ENCODE data around the gene CACTIN.

Gene CACTIN

DNA sequence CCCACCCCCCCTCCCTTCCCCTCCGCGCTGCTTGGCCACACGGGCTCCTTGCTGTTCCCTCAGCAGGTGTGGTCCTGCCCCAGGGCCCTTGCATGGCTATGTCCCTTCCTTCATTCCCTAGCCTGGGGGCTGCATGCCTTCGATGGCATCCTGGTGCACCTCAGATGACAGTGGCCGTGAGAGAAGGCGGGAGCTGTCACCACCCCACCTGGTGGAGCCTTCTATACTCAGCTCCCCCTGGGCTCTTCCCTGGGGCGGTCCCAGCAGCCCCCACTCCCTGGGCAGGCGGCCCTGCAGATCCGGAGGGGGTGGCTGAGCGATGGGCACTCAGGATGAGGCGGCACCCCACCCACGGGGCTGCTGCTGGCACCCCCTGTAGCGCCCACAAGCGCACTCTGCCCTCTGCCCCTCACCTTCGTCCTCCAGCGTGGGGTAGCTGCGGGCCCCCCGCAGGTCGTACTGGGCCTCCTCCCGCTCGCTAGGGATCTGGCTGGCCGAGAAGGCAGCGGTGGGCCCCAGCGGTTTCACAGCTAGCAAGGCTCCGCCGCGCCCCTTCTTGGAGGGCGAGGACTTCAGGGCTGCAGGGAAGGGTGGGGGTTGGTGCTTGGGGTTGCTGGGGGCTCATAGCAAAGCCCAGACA lies 17.2 kb upstream of the CACTIN start:
- Mint-ChIP-seq H3K36me3 (ENCODE audit: low read depth) (peaks cover 8% of the 10 kb centered on the region), H3K4me1 (ENCODE audit: low read depth) (no peaks in the 10 kb centered on the region), H3K4me3 (no peak overlapping the region), H3K9me3 (no peaks in the 10 kb centered on the region), H3K27ac (no peak overlapping the region), H3K27me3 (no peaks in the 10 kb centered on the region)

DNA sequence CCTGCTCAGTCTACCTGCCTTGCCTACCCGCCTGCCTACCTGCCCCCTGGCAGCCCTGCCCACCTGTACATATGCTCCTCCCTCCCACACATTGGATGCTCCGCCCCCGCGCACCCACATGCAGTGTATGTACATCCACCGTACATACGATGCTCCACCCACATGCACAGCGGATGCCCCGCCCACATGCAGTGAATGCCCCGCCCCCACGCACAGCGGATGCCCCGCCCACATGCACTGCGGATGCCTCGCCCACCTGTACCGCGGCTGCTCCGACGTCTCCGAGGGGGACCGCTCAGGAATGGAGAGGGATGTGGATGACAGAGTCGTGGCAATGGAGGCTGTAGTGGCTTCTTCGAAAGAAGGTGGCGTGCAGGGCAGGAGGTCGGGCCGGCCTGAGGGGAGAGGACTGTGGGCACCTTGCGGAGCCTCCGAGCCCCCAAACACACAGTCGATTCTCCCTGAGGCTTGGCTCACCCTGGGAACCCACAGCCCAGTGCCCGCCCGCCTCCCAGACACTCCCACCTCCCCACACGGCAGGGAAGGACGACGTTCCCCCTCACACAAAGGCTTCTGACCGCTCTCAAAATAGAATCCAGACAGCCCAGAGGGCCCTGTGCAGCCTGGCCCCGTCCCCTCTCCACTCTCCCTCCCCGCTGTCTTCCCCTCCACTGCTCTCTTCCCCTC lies 16.5 kb upstream of the CACTIN start:
- H3K4me3 Mint-ChIP-seq, result no peak overlapping the region
- peaks cover 13% of the 10 kb centered on the region for H3K36me3 Mint-ChIP-seq (ENCODE audit: low read depth)
- H3K4me1 Mint-ChIP-seq (ENCODE audit: low read depth), result no peaks in the 10 kb centered on the region
- no peaks in the 10 kb centered on the region for H3K27me3 Mint-ChIP-seq
- no peak overlapping the region for H3K27ac Mint-ChIP-seq
- no peaks in the 10 kb centered on the region for H3K9me3 Mint-ChIP-seq

DNA sequence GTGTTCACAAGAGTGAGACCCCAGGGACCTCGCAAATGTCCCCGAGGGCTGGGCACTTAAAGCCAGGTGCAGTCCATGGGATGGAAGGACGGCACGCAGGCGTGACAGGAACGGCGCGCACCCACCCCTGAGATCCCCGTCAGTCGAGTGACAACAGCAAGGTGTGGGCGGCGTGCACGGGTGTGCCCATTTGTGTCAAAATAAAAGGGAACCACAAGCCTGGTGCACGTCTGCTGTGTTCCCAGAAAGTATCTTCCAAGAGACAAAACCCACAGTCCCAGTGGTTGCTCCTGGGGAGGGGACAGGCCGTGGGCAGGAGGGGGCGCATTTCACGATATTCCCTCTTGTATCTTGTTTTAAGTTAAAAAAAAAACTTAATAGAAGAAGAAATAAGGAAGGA lies 15.7 kb upstream of the CACTIN start:
- no peak overlapping the region for H3K4me3 Mint-ChIP-seq
- no peak overlapping the region for H3K27ac Mint-ChIP-seq
- H3K36me3 Mint-ChIP-seq (ENCODE audit: low read depth), result peaks cover 13% of the 10 kb centered on the region

DNA sequence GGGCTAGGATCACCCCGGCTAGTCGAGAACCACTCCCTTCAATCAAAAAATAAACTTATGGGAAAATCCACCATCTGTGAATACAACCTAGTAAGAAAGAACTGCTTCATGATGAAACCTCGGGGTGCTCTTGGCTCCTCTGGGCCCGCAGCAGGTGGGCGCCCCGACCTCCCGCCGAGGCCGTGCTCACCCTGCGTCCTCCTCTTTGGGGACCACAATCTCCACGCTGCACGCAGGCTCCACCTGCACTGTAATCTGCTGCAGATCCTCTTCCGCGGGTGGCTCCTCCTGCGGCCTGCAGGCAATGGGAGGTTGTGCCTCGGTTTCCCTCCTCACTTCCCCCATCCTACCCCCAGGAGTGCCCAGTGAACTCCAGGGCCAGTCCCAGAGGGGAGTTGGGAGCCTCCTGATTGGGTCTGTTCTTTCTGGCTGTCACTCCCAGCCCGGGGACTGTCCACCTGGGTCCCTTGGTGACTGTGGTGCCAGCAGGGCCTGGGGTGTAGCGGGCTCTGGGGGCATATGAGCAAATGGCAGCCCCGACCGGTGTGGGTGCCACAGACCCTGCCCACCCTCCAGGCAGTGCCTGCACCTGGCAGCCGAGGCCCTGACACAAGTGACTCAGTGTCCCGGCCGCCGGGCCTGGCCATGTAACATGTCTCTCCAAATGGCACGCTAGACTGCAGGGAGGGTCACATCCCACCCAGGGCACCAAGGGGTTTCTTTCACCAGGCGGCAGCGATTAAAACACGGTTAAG lies 15.1 kb upstream of the CACTIN start:
- no peaks in the 10 kb centered on the region for H3K4me1 Mint-ChIP-seq (ENCODE audit: low read depth)
- no peaks in the 10 kb centered on the region for H3K9me3 Mint-ChIP-seq
- H3K36me3 Mint-ChIP-seq (ENCODE audit: low read depth), result peaks cover 13% of the 10 kb centered on the region
- no peak overlapping the region for H3K27ac Mint-ChIP-seq
- no peak overlapping the region for H3K4me3 Mint-ChIP-seq
- no peaks in the 10 kb centered on the region for H3K27me3 Mint-ChIP-seq

More for the DNA sequence above, 15.7 kb upstream of the CACTIN start:
- no peaks in the 10 kb centered on the region for H3K4me1 Mint-ChIP-seq (ENCODE audit: low read depth)
- H3K9me3 Mint-ChIP-seq, result no peaks in the 10 kb centered on the region
- no peaks in the 10 kb centered on the region for H3K27me3 Mint-ChIP-seq

DNA sequence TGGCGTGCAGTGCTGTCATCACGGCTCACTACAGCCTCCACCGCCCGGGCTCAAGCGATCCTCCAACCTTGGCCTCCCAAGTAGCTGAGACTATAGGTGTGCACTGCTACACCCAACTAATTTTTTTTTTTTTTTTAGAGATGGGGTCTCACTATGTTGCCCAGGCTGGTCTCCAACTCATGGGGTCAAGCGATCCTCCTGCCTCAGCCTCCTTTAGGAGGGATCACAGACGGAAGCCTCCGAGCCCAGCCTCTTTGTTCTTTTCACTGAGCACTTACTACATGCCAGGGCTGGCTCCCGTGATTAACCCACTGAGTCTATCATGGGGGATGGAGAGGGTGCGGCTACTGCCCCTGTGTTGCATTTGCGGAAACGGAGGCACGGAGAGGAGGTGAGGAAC lies 12.9 kb upstream of the CACTIN start:
- Mint-ChIP-seq H3K27ac (no peak overlapping the region), H3K36me3 (ENCODE audit: low read depth) (peaks cover 13% of the 10 kb centered on the region), H3K4me3 (no peak overlapping the region), H3K9me3 (no peaks in the 10 kb centered on the region), H3K27me3 (no peaks in the 10 kb centered on the region), H3K4me1 (ENCODE audit: low read depth) (no peaks in the 10 kb centered on the region)

DNA sequence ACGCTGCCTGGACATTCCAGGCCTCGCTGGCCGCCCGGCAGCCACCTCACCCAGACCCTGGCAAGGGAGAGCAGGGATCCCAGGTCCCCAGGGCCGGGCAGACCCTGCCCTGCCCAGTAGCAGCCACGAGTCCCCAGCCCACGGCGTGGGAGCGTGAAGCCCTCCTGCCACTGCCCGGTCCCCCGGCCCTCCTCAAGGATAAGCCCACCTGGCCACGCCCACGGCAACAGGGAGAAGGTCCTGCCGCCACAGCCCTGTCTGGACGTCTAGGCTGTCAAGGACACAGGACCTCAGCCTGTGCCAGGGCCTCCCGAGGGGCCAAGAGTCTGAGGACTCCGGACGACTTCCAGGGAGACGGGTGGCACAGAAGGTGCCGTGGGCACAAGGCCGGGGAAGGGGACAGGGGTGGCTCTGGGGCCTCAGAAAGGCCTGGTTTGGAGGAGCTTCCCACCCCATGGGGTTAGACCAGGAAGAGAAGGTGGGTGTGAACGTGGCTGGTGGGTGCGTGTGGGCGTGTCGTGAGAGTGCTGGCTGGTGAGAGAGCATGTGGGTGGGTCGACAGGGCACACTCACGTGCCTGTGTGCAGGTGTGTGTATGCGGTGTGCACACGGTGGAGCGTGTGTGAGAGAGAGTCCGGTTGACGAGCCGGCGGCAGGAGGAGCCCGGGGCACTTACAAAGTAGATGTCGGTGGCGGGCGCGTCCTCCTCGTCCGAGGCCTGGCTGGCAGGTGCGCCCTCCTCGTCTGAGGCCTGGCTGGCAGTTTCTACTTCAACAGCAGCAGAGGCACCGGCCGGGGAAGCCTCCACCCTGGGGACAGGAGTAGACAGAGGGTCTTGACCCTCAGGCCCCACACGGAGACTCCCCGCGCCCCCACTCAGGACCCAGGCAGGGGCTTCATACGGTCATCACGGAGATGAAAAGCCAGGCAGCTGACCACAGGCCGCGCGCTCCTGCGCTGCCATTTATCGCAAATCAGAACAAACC lies 11.9 kb upstream of the CACTIN start:
- Mint-ChIP-seq H3K9me3 (no peaks in the 10 kb centered on the region), H3K27ac (no peak overlapping the region), H3K4me3 (no peak overlapping the region), H3K4me1 (ENCODE audit: low read depth) (no peaks in the 10 kb centered on the region), H3K27me3 (no peaks in the 10 kb centered on the region), H3K36me3 (ENCODE audit: low read depth) (peaks cover 13% of the 10 kb centered on the region)

DNA sequence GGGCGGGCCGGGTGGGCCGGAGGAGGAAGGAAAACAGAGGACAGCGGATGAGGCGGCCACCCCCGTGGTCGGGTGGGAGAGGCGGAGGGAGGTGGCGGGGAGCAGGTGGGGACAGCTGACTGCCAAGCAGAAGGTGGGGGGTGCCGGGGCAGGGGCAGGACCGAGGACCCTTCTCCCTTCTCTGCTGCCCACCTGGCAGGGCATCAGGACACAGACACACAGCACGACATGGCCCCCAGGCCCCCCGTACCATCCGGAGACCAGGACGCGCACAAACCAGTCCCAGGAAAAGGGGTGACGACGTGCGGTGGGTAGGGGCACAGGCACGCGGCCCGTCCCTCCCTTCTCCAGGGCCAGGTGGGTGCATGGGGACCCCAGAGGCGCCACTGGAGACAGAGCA lies 11.0 kb upstream of the CACTIN start:
- H3K27ac Mint-ChIP-seq, result no peak overlapping the region
- H3K27me3 Mint-ChIP-seq, result no peaks in the 10 kb centered on the region
- H3K4me3 Mint-ChIP-seq, result no peak overlapping the region
- peaks cover 9% of the 10 kb centered on the region for H3K36me3 Mint-ChIP-seq (ENCODE audit: low read depth)
- H3K4me1 Mint-ChIP-seq (ENCODE audit: low read depth), result no peaks in the 10 kb centered on the region
- no peaks in the 10 kb centered on the region for H3K9me3 Mint-ChIP-seq

DNA sequence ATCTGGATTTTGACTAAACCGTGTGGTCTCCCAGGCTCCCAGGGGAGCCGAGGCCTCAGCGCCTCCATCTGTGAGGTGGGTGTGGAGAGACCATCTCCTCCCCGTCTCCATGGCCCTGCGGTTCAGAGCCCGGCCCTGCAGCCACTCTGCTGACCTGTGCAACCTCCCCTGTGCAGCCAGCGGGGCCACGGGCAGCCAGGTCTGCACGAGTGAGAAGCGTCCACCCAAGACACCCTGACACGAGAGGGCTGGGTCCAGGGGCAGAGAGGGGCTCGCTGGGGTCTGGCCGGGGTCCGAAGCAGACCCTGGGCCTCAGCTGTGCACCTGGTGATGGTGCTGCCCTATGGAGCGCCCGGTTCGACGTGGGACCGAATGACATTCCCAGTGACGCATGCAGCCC lies 10.4 kb upstream of the CACTIN start:
- no peak overlapping the region for H3K4me3 Mint-ChIP-seq

DNA sequence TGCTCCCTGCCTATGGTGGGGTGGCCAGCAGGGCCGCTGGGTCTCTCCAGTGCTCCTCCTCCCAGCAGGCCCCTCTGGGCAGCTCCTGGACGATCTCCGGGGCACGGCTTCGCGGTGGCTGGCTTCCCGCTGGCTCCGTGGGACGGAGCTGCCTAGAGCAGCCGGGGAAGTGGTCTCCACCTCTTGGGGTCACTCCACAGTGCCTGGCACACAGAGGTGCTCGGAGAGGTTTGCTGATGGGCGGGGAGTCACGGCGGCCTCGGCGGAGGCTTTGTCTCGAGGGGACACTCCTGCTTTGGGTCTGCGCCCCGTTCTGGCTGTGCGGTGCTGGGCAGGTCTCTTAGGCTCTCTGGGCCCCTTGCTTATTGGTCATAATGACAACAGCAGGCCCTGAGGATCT lies 9.9 kb upstream of the CACTIN start:
- Mint-ChIP-seq H3K27me3 (no peaks in the 10 kb centered on the region), H3K27ac (no peak overlapping the region), H3K4me1 (ENCODE audit: low read depth) (no peaks in the 10 kb centered on the region), H3K9me3 (no peaks in the 10 kb centered on the region), H3K36me3 (ENCODE audit: low read depth) (peaks cover 9% of the 10 kb centered on the region), H3K4me3 (no peak overlapping the region)

More for the DNA sequence above, 10.4 kb upstream of the CACTIN start:
- Mint-ChIP-seq H3K4me1 (ENCODE audit: low read depth) (no peaks in the 10 kb centered on the region), H3K9me3 (no peaks in the 10 kb centered on the region), H3K27ac (no peak overlapping the region), H3K36me3 (ENCODE audit: low read depth) (peaks cover 9% of the 10 kb centered on the region), H3K27me3 (no peaks in the 10 kb centered on the region)

DNA sequence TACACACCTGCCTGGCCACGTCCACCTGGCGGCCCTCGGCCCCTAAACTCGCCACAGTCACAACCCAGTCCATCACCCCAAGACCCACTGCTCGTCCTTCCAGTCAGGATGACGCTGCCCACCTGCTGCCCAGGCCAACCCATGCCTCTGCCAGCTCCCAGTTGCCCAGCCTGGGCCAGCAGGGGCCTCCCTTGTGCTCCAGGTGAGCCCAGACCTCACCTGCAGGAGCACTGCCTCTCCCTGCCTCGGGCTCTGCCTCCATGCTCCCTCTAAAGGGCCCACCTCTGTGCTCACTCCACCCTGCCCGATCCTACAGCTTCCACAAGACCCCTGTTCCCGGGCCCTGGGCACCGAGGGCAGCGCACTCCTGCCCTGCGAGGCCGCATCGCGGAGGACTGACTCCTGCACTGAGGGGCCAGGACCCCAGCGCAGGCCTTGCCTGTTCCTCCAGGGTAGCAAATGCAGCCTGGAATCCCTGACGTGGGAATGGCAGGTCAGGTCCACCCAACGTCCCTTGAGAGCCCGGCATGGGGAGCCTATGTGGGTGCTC lies 8.0 kb upstream of the CACTIN start:
- H3K4me3 Mint-ChIP-seq, result no peak overlapping the region

DNA sequence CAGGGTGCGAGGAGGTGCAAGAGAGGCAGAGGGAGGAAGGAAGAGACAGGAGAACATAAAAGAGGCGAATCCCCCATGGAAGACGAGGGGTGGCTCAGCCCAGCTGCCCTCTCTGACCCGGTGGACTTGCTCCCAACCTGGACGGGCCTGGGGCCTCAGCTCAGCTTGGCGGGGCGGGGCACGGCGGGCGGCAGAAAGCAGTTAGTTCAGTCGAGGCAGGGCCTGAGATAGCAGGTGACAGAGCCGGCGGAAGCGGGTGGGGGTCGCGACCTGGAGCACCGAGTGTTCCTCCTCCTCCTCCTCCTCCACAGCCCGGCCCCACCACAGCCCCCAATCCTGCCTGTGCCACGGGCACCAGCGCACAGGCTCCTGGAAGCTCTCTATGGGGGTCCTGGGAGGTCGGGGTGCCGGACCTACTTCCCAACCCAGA lies 7.0 kb upstream of the CACTIN start:
- Mint-ChIP-seq H3K27ac (no peak overlapping the region), H3K4me1 (ENCODE audit: low read depth) (no peaks in the 10 kb centered on the region), H3K27me3 (no peaks in the 10 kb centered on the region), H3K4me3 (no peak overlapping the region), H3K9me3 (no peaks in the 10 kb centered on the region), H3K36me3 (ENCODE audit: low read depth) (peaks cover 13% of the 10 kb centered on the region)

More for the DNA sequence above, 8.0 kb upstream of the CACTIN start:
- Mint-ChIP-seq H3K36me3 (ENCODE audit: low read depth) (peaks cover 14% of the 10 kb centered on the region), H3K27ac (no peak overlapping the region), H3K27me3 (no peaks in the 10 kb centered on the region), H3K4me1 (ENCODE audit: low read depth) (no peaks in the 10 kb centered on the region), H3K9me3 (no peaks in the 10 kb centered on the region)

DNA sequence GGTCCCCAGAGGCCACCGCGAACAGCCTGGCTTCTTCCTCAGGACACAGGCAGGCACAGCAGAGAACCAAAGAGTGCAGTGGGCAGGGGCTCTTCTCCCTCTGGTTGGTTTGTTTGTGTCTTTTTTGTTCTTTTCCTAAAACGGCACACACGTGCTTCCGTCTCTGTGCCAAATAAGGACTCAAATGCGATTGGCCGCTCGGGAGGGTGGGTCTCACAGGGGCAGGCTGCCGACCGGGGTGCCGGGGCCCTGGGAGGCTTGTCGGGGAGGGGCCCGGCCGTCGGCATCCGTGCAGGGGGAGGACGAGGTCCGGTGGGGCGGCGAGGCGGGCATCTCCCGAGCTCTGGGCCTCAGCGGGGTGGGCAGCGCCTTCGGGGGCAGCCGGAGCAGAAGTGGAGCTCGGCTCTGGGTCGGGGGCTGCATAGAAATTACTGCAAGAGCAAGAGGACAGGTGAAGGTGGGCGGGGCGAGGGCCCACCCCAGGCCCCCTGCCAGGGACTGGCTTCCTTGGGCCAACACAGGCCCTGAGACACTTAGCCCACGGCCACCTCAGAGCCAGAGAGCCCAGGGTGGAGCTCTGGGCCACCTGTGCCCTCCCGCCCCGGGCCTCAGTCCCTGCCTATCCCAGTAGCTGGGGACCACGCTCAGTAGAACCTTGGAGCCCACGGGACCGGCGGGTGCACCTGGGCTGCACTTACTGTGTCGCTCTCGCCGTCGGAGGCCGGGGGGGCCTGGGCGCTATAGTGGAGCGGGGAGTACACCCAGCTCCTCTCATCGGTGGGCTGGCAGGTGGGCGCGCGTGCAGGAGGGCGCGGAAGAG lies 6.4 kb upstream of the CACTIN start:
- Mint-ChIP-seq H3K27me3 (no peaks in the 10 kb centered on the region), H3K4me1 (ENCODE audit: low read depth) (no peaks in the 10 kb centered on the region), H3K9me3 (no peaks in the 10 kb centered on the region), H3K4me3 (no peak overlapping the region), H3K36me3 (ENCODE audit: low read depth) (peaks cover 9% of the 10 kb centered on the region), H3K27ac (no peak overlapping the region)

DNA sequence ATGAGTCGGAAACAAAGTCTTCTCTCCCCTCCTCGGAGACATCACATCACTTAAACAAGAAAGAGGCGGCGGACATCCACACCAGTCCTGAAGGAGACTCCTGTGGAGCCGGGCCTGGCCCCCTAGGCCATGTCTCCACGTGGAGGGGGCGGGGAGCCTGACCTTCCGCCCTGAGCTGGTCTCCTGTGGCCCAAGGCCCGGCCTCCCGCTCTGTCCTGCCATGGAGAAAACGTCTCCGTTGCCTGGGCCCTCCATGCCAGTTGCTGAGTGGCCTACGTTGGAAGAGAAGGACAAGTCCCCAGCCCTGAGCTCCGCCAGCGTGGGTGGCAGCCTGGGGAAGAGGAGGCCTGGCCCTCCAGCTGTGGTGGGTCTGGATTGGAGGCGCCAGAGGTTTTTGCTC lies 5.5 kb upstream of the CACTIN start:
- H3K4me3 Mint-ChIP-seq, result no peak overlapping the region
- no peaks in the 10 kb centered on the region for H3K9me3 Mint-ChIP-seq
- peaks cover 6% of the 10 kb centered on the region for H3K4me1 Mint-ChIP-seq (ENCODE audit: low read depth)
- no peaks in the 10 kb centered on the region for H3K27me3 Mint-ChIP-seq
- no peak overlapping the region for H3K27ac Mint-ChIP-seq
- H3K36me3 Mint-ChIP-seq (ENCODE audit: low read depth), result peaks cover 9% of the 10 kb centered on the region
